HepG2 (cell line): Measurements from ENCODE around the gene SUPT4H1. TPM values are rescaled to one million over a fixed set of nuclear protein-coding genes. Genes with fewer than 3 reads are reported as not detected.

Experiments
- JARID2 ChIP-seq: sonication (generic); formaldehyde crosslinking; IDR thresholded peaks from 2 replicates; pipeline ENCODE4 v1.8.1; 2023; ENCODE audit warnings: missing genetic modification reagents, inconsistent platforms; ENCODE audit not compliant: insufficient replicate concordance
- KLF16 ChIP-seq, 2 experiments: sonication (generic) in 1 of 2; formaldehyde crosslinking in 1 of 2; IDR thresholded peaks; 2 replicates each; pipeline versions ENCODE4 v1.6.1 to v1.8.0; 2016 to 2023; ENCODE audit warnings: missing genetic modification reagents in 2 of 2, missing compliant biosample characterization in 1 of 2
- MED8 ChIP-seq: sonication (generic); formaldehyde crosslinking; IDR thresholded peaks from 2 replicates; pipeline ENCODE4 v1.8.1; 2023; ENCODE audit warnings: mild to moderate bottlenecking, missing genetic modification reagents; ENCODE audit not compliant: insufficient replicate concordance
- MYC ChIP-seq: sonication (generic); formaldehyde crosslinking; IDR thresholded peaks from 2 replicates; pipeline ENCODE4 v1.9.0; 2021; ENCODE audit warnings: missing genetic modification reagents, borderline replicate concordance
- U2AF1 ChIP-seq: fragments of 200-400 bp; formaldehyde crosslinking; optimal IDR thresholded peaks from 2 replicates; pipeline ENCODE3; 2017; ENCODE audit warnings: mild to moderate bottlenecking, low read depth, low read length
- ZNF251 ChIP-seq: sonication (generic); formaldehyde crosslinking; IDR thresholded peaks from 2 replicates; pipeline ENCODE4 v1.9.0; 2021; ENCODE audit warnings: mild to moderate bottlenecking, missing genetic modification reagents
- ZNF850 ChIP-seq: sonication (generic); formaldehyde crosslinking; conservative IDR thresholded peaks from 2 replicates; pipeline ENCODE4 v1.9.0; 2021; ENCODE audit warnings: mild to moderate bottlenecking, missing genetic modification reagents
- ZSCAN21 ChIP-seq: sonication (generic); formaldehyde crosslinking; IDR thresholded peaks from 2 replicates; pipeline ENCODE4 v1.8.0; 2022; ENCODE audit warnings: mild to moderate bottlenecking, missing genetic modification reagents, moderate library complexity, borderline replicate concordance
- polyA plus RNA-seq, 8 experiments: library from polyadenylated mRNA; depleted of rRNA in 3 of 8; stranded (reverse) in 7 of 8; unstranded in 1 of 8; fragments of >200 nt; fragmentation: Illumina TruSeq in 4 of 8; extraction: Trizol in 4 of 8; gene quantifications; 2 replicates each; pipeline versions ENCODE4 v1.2.1 to v1.2.3, GENCODE V29; 2011 to 2016; ENCODE audit warnings: low read depth in 4 of 8, missing spikeins in 1 of 8, mixed read lengths in 1 of 8; ENCODE audit not compliant: insufficient read depth in 1 of 8
- total RNA-seq, 5 experiments: library from RNA; depleted of rRNA; stranded (reverse); fragments of >200 nt; fragmentation: Illumina TruSeq; extraction: Trizol; gene quantifications; 2 replicates each; pipeline ENCODE4 v1.2.3, GENCODE V29; 2016; ENCODE audit warnings: low read depth in 1 of 5
- TF ChIP-seq, protein P1 (sequence below): sonication (generic); formaldehyde crosslinking; conservative IDR thresholded peaks from 2 replicates; pipeline ENCODE4 v1.8.0; 2022; ENCODE audit warnings: missing genetic modification reagents
- TF ChIP-seq, protein P2 (sequence below): sonication (generic); formaldehyde crosslinking; IDR thresholded peaks from 2 replicates; pipeline ENCODE4 v1.4.0; 2020; ENCODE audit warnings: missing genetic modification reagents
- TF ChIP-seq, protein P3 (sequence below): sonication (generic); formaldehyde crosslinking; IDR thresholded peaks from 2 replicates; pipeline ENCODE4 v1.4.0; 2020; ENCODE audit warnings: missing genetic modification reagents, borderline replicate concordance
- TF ChIP-seq, protein P4 (sequence below): IDR thresholded peaks from 2 replicates; pipeline ENCODE4 v1.6.1; 2016; ENCODE audit warnings: missing genetic modification reagents, missing compliant biosample characterization
- TF ChIP-seq, protein P5 (sequence below): sonication (generic); formaldehyde crosslinking; IDR thresholded peaks from 2 replicates; pipeline ENCODE4 v1.4.0; 2020; ENCODE audit warnings: missing genetic modification reagents

Gene SUPT4H1
- total and polyA plus RNA-seq, 2 of the 13 experiments (the other 11 are each of a cell fraction or from before 2014, with no cell fraction given): 155 to 244 TPM

DNA sequence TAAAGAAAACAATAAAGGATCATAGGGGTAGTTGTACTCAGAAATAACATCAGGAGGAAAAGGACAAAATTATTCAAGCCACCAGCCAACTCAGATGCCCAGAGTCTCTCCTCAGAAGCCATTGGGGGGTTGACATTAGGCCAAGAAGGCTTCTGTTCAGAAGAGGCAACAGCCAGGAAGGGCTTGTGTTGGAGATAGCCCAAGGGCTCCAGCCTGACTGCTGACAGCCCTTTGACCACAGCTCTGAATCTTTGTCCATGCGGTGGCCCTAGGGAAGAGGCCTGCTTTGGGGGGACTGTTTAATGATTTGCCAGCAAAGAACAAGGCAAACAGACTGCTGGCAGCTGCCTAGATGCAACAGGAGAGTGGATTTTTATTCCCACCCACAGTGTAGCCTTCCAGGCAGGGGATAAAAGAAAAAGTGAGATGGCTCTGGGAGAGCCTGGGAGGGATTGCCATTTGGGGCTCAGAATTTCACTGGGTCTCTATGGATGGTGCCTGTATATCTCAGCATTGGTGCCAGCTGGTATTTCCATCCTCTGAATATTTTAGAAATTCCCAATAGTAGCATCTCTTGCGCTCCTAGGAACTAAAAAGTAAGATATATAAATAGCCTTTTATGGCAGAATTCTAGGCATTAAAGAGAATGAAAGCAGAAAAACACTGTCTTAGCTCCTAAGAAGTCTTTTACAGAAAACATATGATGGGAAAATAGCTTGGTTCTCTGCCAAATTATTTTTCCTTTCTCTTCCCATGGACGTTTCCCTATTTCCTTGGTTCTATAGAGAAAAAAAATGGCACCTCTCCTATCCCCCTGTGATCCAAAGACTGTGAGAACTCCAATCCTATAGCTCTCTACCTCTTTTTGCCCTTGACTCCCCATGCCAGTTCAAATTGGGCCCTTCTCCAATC lies 29.4 kb upstream of the SUPT4H1 start (continued):
- TF ChIP-seq, protein P1, sequence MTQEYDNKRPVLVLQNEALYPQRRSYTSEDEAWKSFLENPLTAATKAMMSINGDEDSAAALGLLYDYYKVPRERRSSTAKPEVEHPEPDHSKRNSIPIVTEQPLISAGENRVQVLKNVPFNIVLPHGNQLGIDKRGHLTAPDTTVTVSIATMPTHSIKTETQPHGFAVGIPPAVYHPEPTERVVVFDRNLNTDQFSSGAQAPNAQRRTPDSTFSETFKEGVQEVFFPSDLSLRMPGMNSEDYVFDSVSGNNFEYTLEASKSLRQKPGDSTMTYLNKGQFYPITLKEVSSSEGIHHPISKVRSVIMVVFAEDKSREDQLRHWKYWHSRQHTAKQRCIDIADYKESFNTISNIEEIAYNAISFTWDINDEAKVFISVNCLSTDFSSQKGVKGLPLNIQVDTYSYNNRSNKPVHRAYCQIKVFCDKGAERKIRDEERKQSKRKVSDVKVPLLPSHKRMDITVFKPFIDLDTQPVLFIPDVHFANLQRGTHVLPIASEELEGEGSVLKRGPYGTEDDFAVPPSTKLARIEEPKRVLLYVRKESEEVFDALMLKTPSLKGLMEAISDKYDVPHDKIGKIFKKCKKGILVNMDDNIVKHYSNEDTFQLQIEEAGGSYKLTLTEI (CRISPR knock-in tag): no peak
- TF ChIP-seq MED8 (CRISPR knock-in tag) (peak; percentile 90), ZNF251 (no peak), ZSCAN21 (CRISPR knock-in tag) (peak; percentile 90), ZNF850 (CRISPR knock-in tag) (no peak), KLF16 (CRISPR knock-in tag; IDR thresholded peaks at IDR 0.05) (peak in 1 of 2 experiments; percentile 91; a peak in 2 of 4 replicates), MYC (CRISPR knock-in tag) (peak; percentile 95), U2AF1 (no peak), JARID2 (CRISPR knock-in tag) (no peak)
- TF ChIP-seq, protein P2, sequence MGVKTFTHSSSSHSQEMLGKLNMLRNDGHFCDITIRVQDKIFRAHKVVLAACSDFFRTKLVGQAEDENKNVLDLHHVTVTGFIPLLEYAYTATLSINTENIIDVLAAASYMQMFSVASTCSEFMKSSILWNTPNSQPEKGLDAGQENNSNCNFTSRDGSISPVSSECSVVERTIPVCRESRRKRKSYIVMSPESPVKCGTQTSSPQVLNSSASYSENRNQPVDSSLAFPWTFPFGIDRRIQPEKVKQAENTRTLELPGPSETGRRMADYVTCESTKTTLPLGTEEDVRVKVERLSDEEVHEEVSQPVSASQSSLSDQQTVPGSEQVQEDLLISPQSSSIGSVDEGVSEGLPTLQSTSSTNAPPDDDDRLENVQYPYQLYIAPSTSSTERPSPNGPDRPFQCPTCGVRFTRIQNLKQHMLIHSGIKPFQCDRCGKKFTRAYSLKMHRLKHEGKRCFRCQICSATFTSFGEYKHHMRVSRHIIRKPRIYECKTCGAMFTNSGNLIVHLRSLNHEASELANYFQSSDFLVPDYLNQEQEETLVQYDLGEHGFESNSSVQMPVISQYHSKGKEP (CRISPR knock-in tag): no peak
- TF ChIP-seq, protein P3, sequence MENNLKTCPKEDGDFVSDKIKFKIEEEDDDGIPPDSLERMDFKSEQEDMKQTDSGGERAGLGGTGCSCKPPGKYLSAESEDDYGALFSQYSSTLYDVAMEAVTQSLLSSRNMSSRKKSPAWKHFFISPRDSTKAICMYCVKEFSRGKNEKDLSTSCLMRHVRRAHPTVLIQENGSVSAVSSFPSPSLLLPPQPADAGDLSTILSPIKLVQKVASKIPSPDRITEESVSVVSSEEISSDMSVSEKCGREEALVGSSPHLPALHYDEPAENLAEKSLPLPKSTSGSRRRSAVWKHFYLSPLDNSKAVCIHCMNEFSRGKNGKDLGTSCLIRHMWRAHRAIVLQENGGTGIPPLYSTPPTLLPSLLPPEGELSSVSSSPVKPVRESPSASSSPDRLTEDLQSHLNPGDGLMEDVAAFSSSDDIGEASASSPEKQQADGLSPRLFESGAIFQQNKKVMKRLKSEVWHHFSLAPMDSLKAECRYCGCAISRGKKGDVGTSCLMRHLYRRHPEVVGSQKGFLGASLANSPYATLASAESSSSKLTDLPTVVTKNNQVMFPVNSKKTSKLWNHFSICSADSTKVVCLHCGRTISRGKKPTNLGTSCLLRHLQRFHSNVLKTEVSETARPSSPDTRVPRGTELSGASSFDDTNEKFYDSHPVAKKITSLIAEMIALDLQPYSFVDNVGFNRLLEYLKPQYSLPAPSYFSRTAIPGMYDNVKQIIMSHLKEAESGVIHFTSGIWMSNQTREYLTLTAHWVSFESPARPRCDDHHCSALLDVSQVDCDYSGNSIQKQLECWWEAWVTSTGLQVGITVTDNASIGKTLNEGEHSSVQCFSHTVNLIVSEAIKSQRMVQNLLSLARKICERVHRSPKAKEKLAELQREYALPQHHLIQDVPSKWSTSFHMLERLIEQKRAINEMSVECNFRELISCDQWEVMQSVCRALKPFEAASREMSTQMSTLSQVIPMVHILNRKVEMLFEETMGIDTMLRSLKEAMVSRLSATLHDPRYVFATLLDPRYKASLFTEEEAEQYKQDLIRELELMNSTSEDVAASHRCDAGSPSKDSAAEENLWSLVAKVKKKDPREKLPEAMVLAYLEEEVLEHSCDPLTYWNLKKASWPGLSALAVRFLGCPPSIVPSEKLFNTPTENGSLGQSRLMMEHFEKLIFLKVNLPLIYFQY (CRISPR knock-in tag): peak; percentile 86
- TF ChIP-seq, protein P4, sequence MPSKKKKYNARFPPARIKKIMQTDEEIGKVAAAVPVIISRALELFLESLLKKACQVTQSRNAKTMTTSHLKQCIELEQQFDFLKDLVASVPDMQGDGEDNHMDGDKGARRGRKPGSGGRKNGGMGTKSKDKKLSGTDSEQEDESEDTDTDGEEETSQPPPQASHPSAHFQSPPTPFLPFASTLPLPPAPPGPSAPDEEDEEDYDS (CRISPR knock-in tag): peak; percentile 93
- TF ChIP-seq, protein P5, sequence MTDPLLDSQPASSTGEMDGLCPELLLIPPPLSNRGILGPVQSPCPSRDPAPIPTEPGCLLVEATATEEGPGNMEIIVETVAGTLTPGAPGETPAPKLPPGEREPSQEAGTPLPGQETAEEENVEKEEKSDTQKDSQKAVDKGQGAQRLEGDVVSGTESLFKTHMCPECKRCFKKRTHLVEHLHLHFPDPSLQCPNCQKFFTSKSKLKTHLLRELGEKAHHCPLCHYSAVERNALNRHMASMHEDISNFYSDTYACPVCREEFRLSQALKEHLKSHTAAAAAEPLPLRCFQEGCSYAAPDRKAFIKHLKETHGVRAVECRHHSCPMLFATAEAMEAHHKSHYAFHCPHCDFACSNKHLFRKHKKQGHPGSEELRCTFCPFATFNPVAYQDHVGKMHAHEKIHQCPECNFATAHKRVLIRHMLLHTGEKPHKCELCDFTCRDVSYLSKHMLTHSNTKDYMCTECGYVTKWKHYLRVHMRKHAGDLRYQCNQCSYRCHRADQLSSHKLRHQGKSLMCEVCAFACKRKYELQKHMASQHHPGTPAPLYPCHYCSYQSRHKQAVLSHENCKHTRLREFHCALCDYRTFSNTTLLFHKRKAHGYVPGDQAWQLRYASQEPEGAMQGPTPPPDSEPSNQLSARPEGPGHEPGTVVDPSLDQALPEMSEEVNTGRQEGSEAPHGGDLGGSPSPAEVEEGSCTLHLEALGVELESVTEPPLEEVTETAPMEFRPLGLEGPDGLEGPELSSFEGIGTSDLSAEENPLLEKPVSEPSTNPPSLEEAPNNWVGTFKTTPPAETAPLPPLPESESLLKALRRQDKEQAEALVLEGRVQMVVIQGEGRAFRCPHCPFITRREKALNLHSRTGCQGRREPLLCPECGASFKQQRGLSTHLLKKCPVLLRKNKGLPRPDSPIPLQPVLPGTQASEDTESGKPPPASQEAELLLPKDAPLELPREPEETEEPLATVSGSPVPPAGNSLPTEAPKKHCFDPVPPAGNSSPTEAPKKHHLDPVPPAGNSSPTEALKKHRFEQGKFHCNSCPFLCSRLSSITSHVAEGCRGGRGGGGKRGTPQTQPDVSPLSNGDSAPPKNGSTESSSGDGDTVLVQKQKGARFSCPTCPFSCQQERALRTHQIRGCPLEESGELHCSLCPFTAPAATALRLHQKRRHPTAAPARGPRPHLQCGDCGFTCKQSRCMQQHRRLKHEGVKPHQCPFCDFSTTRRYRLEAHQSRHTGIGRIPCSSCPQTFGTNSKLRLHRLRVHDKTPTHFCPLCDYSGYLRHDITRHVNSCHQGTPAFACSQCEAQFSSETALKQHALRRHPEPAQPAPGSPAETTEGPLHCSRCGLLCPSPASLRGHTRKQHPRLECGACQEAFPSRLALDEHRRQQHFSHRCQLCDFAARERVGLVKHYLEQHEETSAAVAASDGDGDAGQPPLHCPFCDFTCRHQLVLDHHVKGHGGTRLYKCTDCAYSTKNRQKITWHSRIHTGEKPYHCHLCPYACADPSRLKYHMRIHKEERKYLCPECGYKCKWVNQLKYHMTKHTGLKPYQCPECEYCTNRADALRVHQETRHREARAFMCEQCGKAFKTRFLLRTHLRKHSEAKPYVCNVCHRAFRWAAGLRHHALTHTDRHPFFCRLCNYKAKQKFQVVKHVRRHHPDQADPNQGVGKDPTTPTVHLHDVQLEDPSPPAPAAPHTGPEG (CRISPR knock-in tag): 0 out of 2 replicates have a peak, but pooled peaks have one; percentile 37
